Gastrocnemius medialis (tissue), 4 donors: Measurements from ENCODE around the gene TWIST2. TPM values are rescaled to one million over a fixed set of nuclear protein-coding genes. Genes with fewer than 3 reads are reported as not detected.

Experiments
- ATAC-seq, 2 donors: fragments of 150-250 bp; one replicate each; pipeline ENCODE4 v1.9.1; 2016
- DNase-seq, 2 donors: peaks; one replicate each; pipeline ENCODE4 v3.0.0-alpha.2; 2019
- H3K27ac ChIP-seq, 4 donors: fragments of 200-600 bp; sonication (generic); 1 replicate in 1 of 4; 2 replicates in 3 of 4; pipeline ENCODE4 v1.5.1; 2016 to 2018; ENCODE audit warnings: mild to moderate bottlenecking in 2 of 4, moderate library complexity in 1 of 4
- H3K27me3 ChIP-seq, 3 donors: fragments of 200-600 bp; sonication (generic) in 2 of 3; 1 replicate in 1 of 3; 2 replicates in 2 of 3; pipeline versions ENCODE4 v1.5.1 to v1.6.0; 2016 to 2019; ENCODE audit warnings: mild to moderate bottlenecking in 1 of 3, moderate library complexity in 1 of 3
- H3K36me3 ChIP-seq, 2 donors: fragments of 200-600 bp; sonication (generic) in 1 of 2; one replicate each; pipeline ENCODE4 v1.5.1; 2017 to 2018
- H3K4me1 ChIP-seq, 2 donors: fragments of 200-600 bp; sonication (generic) in 1 of 2; one replicate each; pipeline ENCODE4 v1.5.1; 2016 to 2017; ENCODE audit warnings: mild to moderate bottlenecking in 2 of 2
- H3K4me3 ChIP-seq, 4 donors: fragments of 200-600 bp; sonication (generic) in 3 of 4; 1 replicate in 1 of 4; 2 replicates in 3 of 4; pipeline ENCODE4 v1.5.1; 2016 to 2019; ENCODE audit warnings: mild to moderate bottlenecking in 2 of 4
- H3K9me3 ChIP-seq, 3 donors: fragments of 200-600 bp; sonication (generic) in 2 of 3; 1 replicate in 1 of 3; 2 replicates in 2 of 3; pipeline ENCODE4 v1.5.1; 2016 to 2019
- CTCF ChIP-seq, 5 experiments: fragments of 450-650 bp in 3 of 5; fragments of 200-600 bp in 2 of 5; sonication (generic) in 2 of 5; IDR thresholded peaks in 4 of 5; conservative IDR thresholded peaks in 1 of 5; 1 replicate in 4 of 5; 2 replicates in 1 of 5; pipeline ENCODE4 v1.5.1; 2016 to 2019; ENCODE audit warnings: antibody characterized with exemption in 5 of 5, mild to moderate bottlenecking in 3 of 5, moderate library complexity in 3 of 5
- POLR2A ChIP-seq, 2 donors: fragments of 450-650 bp; IDR thresholded peaks; one replicate each; pipeline ENCODE4 v1.6.1; 2017; ENCODE audit warnings: antibody characterized with exemption in 2 of 2, mild to moderate bottlenecking in 2 of 2, moderate library complexity in 2 of 2
- in situ Hi-C, 4 donors: fragments of 200-750 bp; cut with MboI; loops; one replicate each; pipeline versions ENCODE4 v1.15.0 to v1.8.0; 2017; ENCODE audit warnings: low sequenced_read_pairs in 4 of 4
- intact Hi-C: fragments of 100-400 bp; cut with DNase I; formaldehyde crosslinking; loops from one replicate; pipeline ENCODE4 v1.15.1; 2023; ENCODE audit warnings: low total_unique reads
- total RNA-seq, 4 donors: library from RNA; depleted of rRNA; stranded (reverse); fragments of >200 nt; gene quantifications; one replicate each; pipeline versions ENCODE4 v1.1.0 to v1.2.3, GENCODE V29; 2016

The TWIST2 gene
- total RNA-seq, 4 donors from 2014 or later: 1.9 to 9.3 (median 2.2) TPM

GRCh38 chr2:238854699-238855229 lies 6.9 kb downstream of the TWIST2 start:
- Histone ChIP-seq H3K9me3 (no peaks in the 10 kb centered on the region), H3K4me1 (no peaks in the 10 kb centered on the region), H3K4me3 (no peak overlapping the region), H3K36me3 (no peaks in the 10 kb centered on the region), H3K27me3 (peaks cover 10 to 30% (median 21%) of the 10 kb centered on the region in 3 donors), H3K27ac (no peak overlapping the region)
- intact Hi-C loops (no loop called here), in situ Hi-C loops (no loop called here)
- TF ChIP-seq POLR2A (IDR thresholded peaks at IDR 0.05) (no peak), CTCF (IDR thresholded peaks at IDR 0.05 in 4 of 5, conservative IDR thresholded peaks at IDR 0.05 in 1 of 5) (no peak)
- ATAC-seq (no peak), DNase-seq (no peak)

GRCh38 chr2:238855299-238855698 lies 7.4 kb downstream of the TWIST2 start:
- H3K27me3 ChIP-seq: peaks cover 8 to 29% (median 16%) of the 10 kb centered on the region in 3 donors
- H3K9me3 ChIP-seq: no peaks in the 10 kb centered on the region
- TF ChIP-seq POLR2A (IDR thresholded peaks at IDR 0.05) (no peak), CTCF (IDR thresholded peaks at IDR 0.05 in 4 of 5, conservative IDR thresholded peaks at IDR 0.05 in 1 of 5) (no peak)

GRCh38 chr2:238855891-238856580 lies 8.2 kb downstream of the TWIST2 start:
- in situ Hi-C loops (no loop called here), intact Hi-C loops (no loop called here)
- H3K36me3 ChIP-seq: no peaks in the 10 kb centered on the region
- ATAC-seq (no peak), DNase-seq (no peak)
- H3K27ac ChIP-seq: no peak overlapping the region
- TF ChIP-seq POLR2A (IDR thresholded peaks at IDR 0.05) (no peak), CTCF (IDR thresholded peaks at IDR 0.05 in 4 of 5, conservative IDR thresholded peaks at IDR 0.05 in 1 of 5) (no peak)
- peaks cover 5 to 29% (median 10%) of the 10 kb centered on the region in 3 donors for H3K27me3 ChIP-seq
- no peaks in the 10 kb centered on the region for H3K4me1 ChIP-seq
- no peaks in the 10 kb centered on the region for H3K9me3 ChIP-seq
- no peak overlapping the region for H3K4me3 ChIP-seq

More at GRCh38 chr2:238855299-238855698, 7.4 kb downstream of the TWIST2 start:
- Histone ChIP-seq H3K36me3 (no peaks in the 10 kb centered on the region), H3K4me3 (no peak overlapping the region), H3K4me1 (no peaks in the 10 kb centered on the region), H3K27ac (no peak overlapping the region)
- no peak for ATAC-seq
- no peak for DNase-seq
- in situ Hi-C loops (no loop called here), intact Hi-C loops (no loop called here)

- no peaks in the 10 kb centered on the region for H3K36me3 ChIP-seq
- ATAC-seq (no peak), DNase-seq (no peak)
- TF ChIP-seq POLR2A (IDR thresholded peaks at IDR 0.05) (no peak), CTCF (IDR thresholded peaks at IDR 0.05 in 4 of 5, conservative IDR thresholded peaks at IDR 0.05 in 1 of 5) (no peak)
- no peaks in the 10 kb centered on the region for H3K4me1 ChIP-seq
- H3K4me3 ChIP-seq: no peak overlapping the region
- H3K27ac ChIP-seq: no peak overlapping the region
- H3K9me3 ChIP-seq: no peaks in the 10 kb centered on the region
- H3K27me3 ChIP-seq: peaks cover 0 to 27% (median 5%) of the 10 kb centered on the region in 3 donors
- intact Hi-C loops: no loop called here
- in situ Hi-C loops: no loop called here
Measured at GRCh38 chr2:238856713-238857567, 9.1 kb downstream of the TWIST2 start.
